NOMO-1 (cell line): ENCODE data around the gene MORN3.
A peak's percentile ranks its signal among the peaks of the same experiment; 100 is the strongest.
"Not testable (repeated sequence)": the region's sequence is repeated elsewhere in the genome, so short reads cannot be mapped to it uniquely, and the experiment has no call there.

Experiments used
- DNase-seq, 2 experiments: peaks; one replicate each; lab custom pipeline; 2025; ENCODE audit not compliant: unreplicated experiment in 2 of 2; lab: John Stamatoyannopoulos, UW

The MORN3 gene

DNA sequence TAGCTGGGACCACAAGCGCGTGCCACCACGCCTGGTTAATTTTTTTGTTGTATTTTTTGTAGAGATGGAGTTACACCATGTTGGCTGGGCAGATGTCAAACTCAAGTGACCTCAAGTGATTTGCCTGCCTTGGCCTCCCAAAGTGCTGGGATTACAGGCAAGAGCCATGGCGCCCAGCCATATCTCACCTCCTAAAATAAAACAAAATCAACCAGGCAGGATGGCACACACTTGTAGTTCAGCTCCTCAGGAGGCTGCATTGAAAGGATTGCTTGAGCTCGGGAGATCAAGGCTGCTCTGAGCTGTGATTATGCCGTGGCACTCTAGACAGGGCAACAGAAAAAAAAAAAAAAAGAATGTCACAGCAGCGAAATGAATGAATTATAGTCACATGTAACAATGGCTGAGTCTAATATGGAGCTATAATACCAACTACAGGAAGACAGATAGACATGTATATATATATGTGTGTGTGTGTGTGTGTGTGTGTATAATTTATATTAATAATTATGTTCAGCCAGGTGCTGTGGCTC is 23.8 kb upstream of the MORN3 start:
- no peak for DNase-seq

GRCh38 chr12:121692744-121693143 is 23.3 kb upstream of the MORN3 start:
- not testable (repeated sequence) for DNase-seq

- DNase-seq: no peak
Measured at GRCh38 chr12:121689430-121689829, 20.0 kb upstream of the MORN3 start.

- no peak for DNase-seq
Measured at GRCh38 chr12:121688966-121689365, 19.5 kb upstream of the MORN3 start.

- DNase-seq: not testable (repeated sequence)
Measured at GRCh38 chr12:121679661-121680197, 10.3 kb upstream of the MORN3 start.

- no peak for DNase-seq
Measured at GRCh38 chr12:121678716-121679300, 9.4 kb upstream of the MORN3 start.

GRCh38 chr12:121678305-121678704 is 8.9 kb upstream of the MORN3 start:
- no peak for DNase-seq

- no peak for DNase-seq
Measured at GRCh38 chr12:121676190-121676589, 6.7 kb upstream of the MORN3 start.

DNA sequence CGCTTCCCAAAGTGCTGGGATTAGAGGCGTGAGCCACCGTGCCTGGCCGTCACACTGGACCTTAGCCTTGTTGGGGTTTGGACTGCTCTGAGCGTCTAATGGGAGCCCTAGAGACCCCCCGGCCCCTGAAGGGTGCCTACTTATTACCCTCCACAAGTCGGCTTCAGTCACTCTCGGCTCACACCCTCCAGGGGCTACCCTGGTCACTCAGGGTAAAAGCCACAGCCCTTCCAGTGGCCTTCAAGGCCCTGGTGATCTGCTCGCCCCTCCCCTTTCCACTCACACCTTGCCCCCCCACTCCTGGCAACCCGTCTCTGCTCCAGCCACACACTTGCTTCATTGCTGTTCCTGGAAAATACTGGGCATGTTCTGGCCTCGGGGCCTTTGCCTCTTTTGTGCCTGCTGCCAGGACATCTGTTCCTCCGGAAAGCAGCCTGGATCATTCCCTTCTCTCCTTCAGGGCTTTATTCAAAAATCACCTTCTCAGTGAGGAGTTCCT is 3.6 kb upstream of the MORN3 start:
- no peak for DNase-seq

DNA sequence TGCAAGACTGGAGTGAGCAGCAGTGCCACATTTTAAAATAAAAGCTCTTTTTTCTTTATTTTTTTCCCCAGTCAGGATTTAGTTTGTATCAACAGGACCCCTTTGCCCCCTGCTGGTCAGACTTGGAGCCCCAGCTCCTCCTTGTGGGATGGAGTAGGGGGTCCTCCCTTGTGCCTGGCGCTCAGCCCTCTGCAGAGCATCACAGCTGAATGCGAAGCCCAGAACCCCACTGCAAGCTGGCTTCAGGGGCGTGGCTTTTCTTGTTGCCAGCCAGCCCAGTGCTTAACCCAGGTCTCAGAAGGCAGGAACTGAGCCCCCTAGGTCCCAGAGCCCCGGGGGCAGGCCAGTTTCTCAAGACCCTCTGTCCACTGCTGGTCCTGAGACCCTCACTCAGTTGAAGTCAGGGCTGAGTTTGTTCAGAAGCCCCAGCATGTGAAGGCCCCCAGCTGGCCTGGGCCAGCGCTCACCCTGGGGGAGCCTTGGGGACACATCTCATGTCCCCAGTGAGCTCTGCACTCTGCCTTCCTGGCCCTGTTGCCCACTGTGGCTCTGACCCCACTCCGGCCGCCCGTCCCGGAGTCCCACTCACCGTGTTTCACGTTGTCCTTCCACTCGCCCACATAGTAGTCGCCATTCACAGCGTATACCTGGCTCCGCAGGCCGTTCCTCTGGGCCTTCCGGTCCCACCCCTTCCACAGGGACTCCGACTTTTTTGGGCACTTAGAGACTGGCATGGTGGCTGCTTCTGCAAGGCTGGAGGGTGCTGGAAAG is 519 bp downstream of the MORN3 start:
- peak in 1 of 2 experiments; percentile 6 for DNase-seq

DNA sequence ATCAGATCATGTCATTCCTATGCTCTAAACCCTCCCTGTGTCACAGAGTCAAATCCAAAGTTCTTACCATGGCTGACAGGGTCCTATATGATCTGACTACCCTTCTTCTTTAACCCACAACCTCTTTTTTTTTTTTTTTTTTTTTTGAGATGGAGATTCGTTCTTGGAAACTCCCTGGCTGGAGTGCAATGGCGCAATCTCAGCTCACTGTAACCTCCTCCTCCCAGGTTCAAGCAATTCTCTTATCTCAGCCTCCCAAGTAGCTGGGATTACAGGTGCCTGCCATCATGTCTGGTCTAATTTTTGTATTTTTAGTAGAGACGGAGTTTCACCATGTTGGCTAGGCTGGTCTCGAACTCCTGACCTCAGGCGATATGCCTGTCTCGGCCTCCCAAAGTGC is 2.6 kb downstream of the MORN3 start:
- DNase-seq: not testable (repeated sequence)

DNA sequence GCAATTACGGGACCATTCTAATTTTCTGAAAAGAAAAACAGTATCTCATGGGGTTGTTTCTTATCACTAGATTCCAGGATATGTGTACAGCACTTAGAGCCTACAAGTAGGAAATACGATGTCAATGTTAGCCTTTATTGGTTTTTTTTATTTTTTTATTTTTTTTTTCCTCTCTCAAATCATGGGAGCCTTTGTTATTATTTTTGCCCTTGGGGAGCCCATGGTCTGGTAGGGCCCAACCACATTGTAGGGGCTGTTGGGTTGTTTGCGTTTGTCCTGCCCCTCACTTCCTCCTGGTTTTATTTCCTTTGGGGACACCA is 5.9 kb downstream of the MORN3 start:
- no peak for DNase-seq

DNA sequence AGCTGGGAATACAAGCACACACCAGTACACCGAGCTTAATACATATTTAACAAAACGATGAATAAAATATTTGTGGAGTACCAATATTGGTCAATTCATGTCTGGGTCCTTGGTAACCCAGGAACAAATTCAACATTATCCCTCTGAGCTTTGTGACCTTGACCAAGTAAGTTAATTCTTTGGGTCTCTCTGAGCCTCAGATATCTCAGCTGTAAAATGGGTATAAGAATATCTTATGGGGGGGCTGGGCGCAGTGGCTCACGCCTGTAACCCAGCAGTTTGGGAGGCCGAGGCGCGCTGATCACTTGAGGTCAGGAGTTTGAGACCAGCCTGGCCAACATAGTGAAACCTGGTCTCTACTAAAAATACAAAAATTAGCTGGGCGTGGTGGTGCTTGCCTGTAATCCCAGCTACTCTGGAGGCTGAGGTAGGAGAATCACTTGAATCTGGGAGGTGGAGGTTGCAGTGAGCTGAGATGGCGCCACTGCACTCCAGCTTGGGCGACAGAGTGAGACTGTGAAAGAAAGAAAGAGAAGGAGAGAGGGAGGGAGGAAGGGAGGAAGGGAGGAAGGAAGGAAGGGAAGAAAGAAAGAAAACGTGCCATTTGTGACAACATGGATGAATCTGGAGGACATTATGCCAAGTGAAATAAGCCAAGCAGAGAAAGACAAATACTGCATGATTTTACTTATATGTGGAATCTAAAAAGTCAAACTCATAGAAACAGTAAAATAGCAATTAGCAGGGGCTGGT is 7.9 kb downstream of the MORN3 start:
- not testable (repeated sequence) for DNase-seq

- DNase-seq: no peak
Measured at GRCh38 chr12:121657305-121658008, 12.0 kb downstream of the MORN3 start.

GRCh38 chr12:121656122-121656521 is 13.3 kb downstream of the MORN3 start:
- DNase-seq: no peak

- DNase-seq: no peak
Measured at GRCh38 chr12:121653999-121654398, 15.5 kb downstream of the MORN3 start.

DNA sequence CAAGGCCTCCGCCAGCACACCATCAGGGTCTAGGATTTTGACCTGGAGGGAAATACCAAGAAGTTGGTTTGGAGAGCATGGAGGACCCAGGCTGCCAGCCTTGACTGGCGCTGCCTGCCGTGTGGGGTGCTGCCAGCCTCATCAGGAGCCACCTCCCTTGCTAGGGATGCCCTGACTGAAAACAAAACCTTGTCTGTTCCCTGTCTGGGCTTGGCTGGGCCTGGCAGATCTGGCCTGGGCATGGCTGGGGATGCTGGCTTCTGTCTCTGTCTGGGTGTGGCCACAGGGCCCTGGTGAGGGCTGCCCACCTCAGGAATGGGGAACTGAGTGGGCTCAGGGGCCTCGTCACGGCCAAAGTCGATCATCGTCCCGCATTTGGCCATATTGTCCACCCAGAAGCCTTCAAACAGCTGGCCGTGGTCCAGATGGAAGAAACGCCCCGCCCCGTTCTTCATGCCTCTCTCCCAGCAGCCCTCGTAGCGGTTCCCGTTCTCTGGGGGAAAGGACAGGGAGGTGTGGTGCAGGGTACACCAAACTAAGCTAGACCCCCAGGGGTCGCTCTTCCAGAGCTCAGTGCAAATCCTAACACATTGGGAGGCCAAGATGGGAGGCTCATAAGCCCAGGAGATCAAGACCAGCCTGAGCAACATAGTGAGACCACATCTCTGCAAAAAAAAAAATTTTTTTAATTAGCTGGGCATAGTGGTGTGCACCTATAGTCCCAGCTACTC is 16.5 kb downstream of the MORN3 start:
- DNase-seq: no peak

GRCh38 chr12:121651320-121651719 is 18.1 kb downstream of the MORN3 start:
- no peak for DNase-seq

- peak; percentile 87 to 96 for DNase-seq
Measured at GRCh38 chr12:121649819-121650353, 19.6 kb downstream of the MORN3 start.

DNA sequence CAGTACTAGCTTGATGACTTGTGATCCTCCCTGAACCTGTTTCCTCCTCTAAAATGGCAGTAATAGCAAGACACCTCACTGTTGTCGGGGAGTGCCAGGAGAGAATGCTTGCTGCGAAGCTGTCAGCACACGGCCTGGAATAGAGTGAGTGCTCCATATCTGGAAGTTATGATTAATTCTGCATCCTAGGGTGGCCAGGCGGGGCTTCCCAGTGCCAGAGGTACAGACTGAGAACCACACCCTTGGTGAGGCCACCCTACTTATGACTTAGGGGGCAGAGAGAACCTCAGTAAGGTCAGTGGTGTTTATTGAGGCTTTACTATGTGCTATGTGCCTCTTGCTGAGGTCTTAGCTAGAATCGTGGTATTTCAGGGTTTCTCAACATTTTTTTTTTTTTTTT is 20.1 kb downstream of the MORN3 start:
- DNase-seq: peak in 1 of 2 experiments; percentile 51
